ENCODE data around the gene PPP1R8. TPM values are rescaled to one million over a fixed set of nuclear protein-coding genes. Genes with fewer than 3 reads are reported as not detected.

Gene PPP1R8
- polyA plus RNA-seq, 1 donor (not counting 4 experiments of a cell fraction or from before 2014, with no cell fraction given): 56.2 TPM

GRCh38 chr1:27809883-27810282, 20.7 kb upstream of the PPP1R8 start:
- Histone ChIP-seq H4K20me1 (ENCODE audit: control insufficient read depth, extremely low read depth, insufficient read depth, low read length) (no peaks in the 10 kb centered on the region), H3K27ac (ENCODE audit: control insufficient read depth, insufficient read depth, low read length) (no peak overlapping the region), H3K36me3 (ENCODE audit: control insufficient read depth in 2 of 2, extremely low read depth in 1 of 2, insufficient read depth in 2 of 2, low read length in 2 of 2) (peaks cover 3 to 10% of the 10 kb centered on the region in 2 experiments), H3K9me3 (ENCODE audit: control insufficient read depth, low read depth, low read length) (no peaks in the 10 kb centered on the region), H3K79me2 (ENCODE audit: control insufficient read depth, insufficient read depth, low read length) (no peaks in the 10 kb centered on the region), H3K9me1 (ENCODE audit: control insufficient read depth, extremely low read depth, insufficient read depth, low read length) (no peaks in the 10 kb centered on the region), H3K27me3 (ENCODE audit: control insufficient read depth, extremely low read depth, insufficient read depth, low read length) (no peaks in the 10 kb centered on the region), H2AFZ (ENCODE audit: control insufficient read depth, low read length) (no peak overlapping the region), H3K4me1 (ENCODE audit: control insufficient read depth, extremely low read depth, insufficient read depth, low read length) (no peaks in the 10 kb centered on the region), H3K9ac (ENCODE audit: control insufficient read depth, extremely low read depth, insufficient read depth, low read length) (no peak overlapping the region), H3K4me2 (ENCODE audit: control insufficient read depth, extremely low read depth, insufficient read depth, low read depth, low read length) (no peak overlapping the region), H3K4me3 (ENCODE audit: control insufficient read depth in 2 of 3, extremely low read depth in 1 of 3, insufficient read depth in 2 of 3, low read depth in 1 of 3, low read length in 3 of 3) (no peak overlapping the region)
- FAIRE-seq: no peak
- dilution Hi-C loops (cut with MboI; ENCODE audit: extremely low pct_ligation_motif_present, low sequenced_read_pairs): no loop called here
- TF ChIP-seq CTCF (optimal IDR thresholded peaks at IDR 0.05 in 1 of 3, IDR thresholded peaks at IDR 0.05 in 1 of 3, conservative IDR thresholded peaks at IDR 0.05 in 1 of 3; ENCODE audit: extremely low read depth in 1 of 3, insufficient read depth in 2 of 3, low read length in 3 of 3) (no peak), EZH2 (IDR thresholded peaks at IDR 0.05; ENCODE audit: low read length) (no peak)
- no peak for DNase-seq (ENCODE audit: low read depth, low spot score)

GRCh38 chr1:27811741-27812500, 18.7 kb upstream of the PPP1R8 start:
- H3K9ac ChIP-seq (ENCODE audit: control insufficient read depth, extremely low read depth, insufficient read depth, low read length): no peak overlapping the region
- H3K4me2 ChIP-seq (ENCODE audit: control insufficient read depth, extremely low read depth, insufficient read depth, low read depth, low read length): no peak overlapping the region
- H3K27ac ChIP-seq (ENCODE audit: control insufficient read depth, insufficient read depth, low read length): no peak overlapping the region
- no peaks in the 10 kb centered on the region for H3K27me3 ChIP-seq (ENCODE audit: control insufficient read depth, extremely low read depth, insufficient read depth, low read length)
- TF ChIP-seq CTCF (optimal IDR thresholded peaks at IDR 0.05 in 1 of 3, IDR thresholded peaks at IDR 0.05 in 1 of 3, conservative IDR thresholded peaks at IDR 0.05 in 1 of 3; ENCODE audit: extremely low read depth in 1 of 3, insufficient read depth in 2 of 3, low read length in 3 of 3): no peak
- no peak for TF ChIP-seq EZH2 (IDR thresholded peaks at IDR 0.05; ENCODE audit: low read length)
- H3K9me3 ChIP-seq (ENCODE audit: control insufficient read depth, low read depth, low read length): no peaks in the 10 kb centered on the region
- H3K79me2 ChIP-seq (ENCODE audit: control insufficient read depth, insufficient read depth, low read length): no peaks in the 10 kb centered on the region
- FAIRE-seq (no peak), DNase-seq (ENCODE audit: low read depth, low spot score) (no peak)
- dilution Hi-C loops (cut with MboI; ENCODE audit: extremely low pct_ligation_motif_present, low sequenced_read_pairs): no loop called here
- no peaks in the 10 kb centered on the region for H3K9me1 ChIP-seq (ENCODE audit: control insufficient read depth, extremely low read depth, insufficient read depth, low read length)
- H3K4me1 ChIP-seq (ENCODE audit: control insufficient read depth, extremely low read depth, insufficient read depth, low read length): no peaks in the 10 kb centered on the region
- no peaks in the 10 kb centered on the region for H4K20me1 ChIP-seq (ENCODE audit: control insufficient read depth, extremely low read depth, insufficient read depth, low read length)
- no peak overlapping the region for H3K4me3 ChIP-seq (ENCODE audit: control insufficient read depth in 2 of 3, extremely low read depth in 1 of 3, insufficient read depth in 2 of 3, low read depth in 1 of 3, low read length in 3 of 3)
- no peak overlapping the region for H2AFZ ChIP-seq (ENCODE audit: control insufficient read depth, low read length)
- peaks cover 6 to 10% of the 10 kb centered on the region in 2 experiments for H3K36me3 ChIP-seq (ENCODE audit: control insufficient read depth in 2 of 2, extremely low read depth in 1 of 2, insufficient read depth in 2 of 2, low read length in 2 of 2)
